ENCODE data around the gene BOD1L1.
"Not testable (repeated sequence)": the region's sequence is repeated elsewhere in the genome, so short reads cannot be mapped to it uniquely, and the experiment has no call there.

BOD1L1 gene

GRCh38 chr4:13618212-13618806, 9.2 kb downstream of the BOD1L1 start:
- no peak for DNase-seq

DNA sequence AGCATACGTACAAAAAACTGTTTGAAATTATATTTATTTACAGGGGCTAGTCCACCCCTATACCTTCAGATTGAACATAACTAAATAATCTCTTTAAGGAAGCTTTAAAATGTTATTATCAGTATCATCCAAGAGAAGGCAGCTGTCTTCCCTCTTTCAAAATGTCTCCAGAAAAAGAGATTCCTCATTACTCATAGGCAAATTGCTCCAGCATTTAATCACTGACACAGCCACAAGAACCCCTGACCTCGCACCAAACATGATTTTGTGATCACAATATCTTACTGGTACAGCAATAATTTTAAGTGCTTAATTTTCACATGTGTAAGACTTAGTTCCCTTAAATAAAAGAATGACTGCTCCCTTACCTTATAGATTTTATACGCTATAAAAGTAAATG, 9.7 kb downstream of the BOD1L1 start:
- DNase-seq: no peak

DNA sequence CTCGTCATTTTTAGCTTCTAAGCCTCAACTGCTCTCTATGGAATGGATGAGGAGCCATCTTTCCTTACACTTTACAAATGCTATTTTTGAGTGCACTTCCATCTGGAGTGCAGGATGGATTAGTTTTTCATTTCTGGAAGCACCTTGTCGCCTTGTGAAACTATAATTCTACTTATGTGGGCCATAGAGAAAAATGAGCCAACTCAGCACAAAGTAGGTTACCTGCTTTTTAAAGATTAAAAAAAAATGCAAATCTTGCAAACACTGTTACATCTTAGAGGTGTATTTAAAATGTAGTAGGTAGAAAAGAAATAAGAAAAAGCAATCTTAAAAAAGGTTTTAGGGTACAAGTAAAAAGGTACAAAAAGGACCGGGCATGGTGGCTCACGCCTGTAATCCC, 10.9 kb downstream of the BOD1L1 start:
- no peak for DNase-seq

- no peak for DNase-seq
Measured at GRCh38 chr4:13615161-13615560, 12.4 kb downstream of the BOD1L1 start.

GRCh38 chr4:13612569-13612968, 15.0 kb downstream of the BOD1L1 start:
- DNase-seq: no peak

GRCh38 chr4:13611283-13611842, 16.2 kb downstream of the BOD1L1 start:
- DNase-seq: no peak

GRCh38 chr4:13605330-13605729, 22.2 kb downstream of the BOD1L1 start:
- DNase-seq: no peak

DNA sequence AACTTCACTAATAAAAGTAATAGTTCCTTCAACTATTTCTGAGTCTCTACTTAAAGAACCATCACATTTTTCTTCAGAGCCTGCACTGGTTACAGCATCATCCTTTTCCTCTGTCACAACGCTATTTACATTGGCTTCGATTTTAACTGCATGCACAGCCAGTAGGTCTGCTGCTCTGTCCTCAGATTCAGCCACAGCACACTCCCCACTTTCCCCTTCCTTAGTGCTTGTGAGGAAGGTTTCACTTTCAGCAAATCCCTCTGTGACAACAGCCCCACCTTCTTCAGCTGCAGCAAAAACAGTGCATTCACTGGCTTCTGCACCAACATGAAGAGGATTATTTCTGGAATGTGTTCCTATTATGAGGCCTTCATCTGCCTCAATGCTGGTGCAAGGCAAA, 25.7 kb downstream of the BOD1L1 start:
- DNase-seq: no peak

DNA sequence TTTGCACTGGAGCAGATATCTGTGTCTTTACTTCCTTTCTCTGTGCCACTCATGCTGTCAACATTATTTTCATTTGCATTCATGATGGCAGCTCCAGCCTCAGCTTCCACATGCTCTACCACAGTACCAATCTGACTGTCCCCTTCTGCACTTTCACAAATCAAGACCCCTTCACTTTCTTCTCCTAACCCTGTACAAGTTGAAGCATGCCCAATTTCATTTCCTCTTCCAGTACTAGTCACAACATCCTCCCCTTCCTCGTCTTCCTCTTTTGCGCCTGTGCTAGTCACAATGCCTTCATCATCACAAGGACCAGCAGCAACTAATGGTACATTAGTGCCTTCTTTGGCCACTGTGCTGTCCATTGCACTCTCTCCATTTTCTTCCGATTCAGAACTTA, 26.5 kb downstream of the BOD1L1 start:
- no peak for DNase-seq

DNA sequence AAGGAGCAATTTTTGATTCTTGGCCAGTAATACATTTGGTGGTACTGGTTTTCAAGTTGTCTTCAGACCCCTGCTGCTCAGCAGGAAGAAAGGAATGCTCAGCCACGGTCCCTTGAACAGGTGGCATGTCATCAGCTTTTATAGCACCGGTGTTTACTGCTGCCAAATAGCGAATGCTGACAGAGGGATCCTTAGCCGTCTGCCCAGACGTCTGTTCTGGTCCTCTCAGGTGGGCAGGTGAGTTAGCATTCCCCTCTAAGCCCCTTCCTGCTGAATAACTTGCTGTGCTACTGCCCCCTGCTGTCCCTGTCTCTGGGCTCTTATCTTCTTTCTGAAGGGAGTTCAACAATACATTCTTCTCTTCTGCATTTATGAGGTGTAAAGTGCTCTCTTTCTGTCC, 28.4 kb downstream of the BOD1L1 start:
- no peak for DNase-seq

GRCh38 chr4:13597604-13598003, 29.9 kb downstream of the BOD1L1 start:
- no peak for DNase-seq

DNA sequence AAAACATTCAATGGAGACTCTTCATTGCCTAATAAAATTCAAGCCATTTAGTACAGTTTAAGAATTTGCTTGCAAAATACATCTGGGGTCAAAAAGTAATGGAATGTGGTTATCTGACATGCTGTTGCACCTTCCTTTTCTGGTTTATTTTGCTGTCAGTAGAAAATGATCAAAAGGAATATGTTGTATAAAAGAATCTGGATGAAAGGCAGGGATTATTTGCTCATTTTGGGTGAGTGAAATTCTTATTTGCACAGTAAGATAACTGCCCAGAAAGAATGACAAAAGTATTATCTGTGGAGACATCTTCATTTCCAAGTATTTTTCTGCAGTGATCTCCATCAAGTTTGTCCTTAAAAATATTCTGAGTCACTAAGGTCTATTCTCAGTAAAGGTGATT, 30.4 kb downstream of the BOD1L1 start:
- no peak for DNase-seq

DNA sequence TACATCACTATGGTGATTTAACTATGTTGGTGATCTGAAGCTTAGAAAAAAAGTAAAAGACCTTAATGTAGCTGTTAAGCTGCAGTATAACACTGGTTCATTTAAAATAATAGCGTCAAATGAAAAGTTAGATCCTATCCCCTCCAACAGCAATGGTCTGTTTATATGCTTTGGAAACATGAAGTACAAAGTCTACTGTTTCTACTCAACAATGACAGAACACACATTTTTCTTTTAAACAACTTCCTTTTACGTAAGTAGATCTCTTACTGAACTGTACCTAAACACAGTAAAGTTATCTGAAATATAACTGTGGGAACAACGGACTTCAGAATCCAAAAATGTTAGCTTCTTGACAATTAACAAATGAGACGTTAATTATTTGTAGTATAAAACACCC, 35.3 kb downstream of the BOD1L1 start:
- DNase-seq: no peak

- DNase-seq: no peak
Measured at GRCh38 chr4:13590766-13591165, 36.8 kb downstream of the BOD1L1 start.

- DNase-seq: no peak
Measured at GRCh38 chr4:13588954-13589353, 38.6 kb downstream of the BOD1L1 start.

GRCh38 chr4:13584481-13584880, 43.0 kb downstream of the BOD1L1 start:
- DNase-seq: no peak

DNA sequence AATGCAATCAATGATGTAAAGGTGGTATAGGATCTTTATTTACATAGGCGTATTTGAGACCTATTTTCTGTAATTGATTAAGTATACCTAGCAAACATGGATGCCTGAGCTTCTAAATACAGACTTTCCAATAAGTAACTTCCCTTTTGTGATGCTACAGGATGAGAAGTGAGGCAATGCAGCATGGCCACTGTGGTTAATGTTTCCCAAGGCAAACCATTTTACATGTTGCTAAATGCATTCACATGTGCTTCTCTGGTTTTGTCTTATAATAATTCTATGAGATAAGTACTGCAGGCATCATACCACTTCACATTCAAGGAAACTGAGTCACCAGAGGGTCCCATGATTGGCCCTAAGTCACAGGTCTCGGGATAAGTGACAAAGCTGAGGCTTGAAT, 47.5 kb downstream of the BOD1L1 start:
- DNase-seq: no peak

- no peak for DNase-seq
Measured at GRCh38 chr4:13577660-13578059, 49.9 kb downstream of the BOD1L1 start.

- no peak for DNase-seq
Measured at GRCh38 chr4:13570916-13571315, 56.6 kb downstream of the BOD1L1 start.

DNA sequence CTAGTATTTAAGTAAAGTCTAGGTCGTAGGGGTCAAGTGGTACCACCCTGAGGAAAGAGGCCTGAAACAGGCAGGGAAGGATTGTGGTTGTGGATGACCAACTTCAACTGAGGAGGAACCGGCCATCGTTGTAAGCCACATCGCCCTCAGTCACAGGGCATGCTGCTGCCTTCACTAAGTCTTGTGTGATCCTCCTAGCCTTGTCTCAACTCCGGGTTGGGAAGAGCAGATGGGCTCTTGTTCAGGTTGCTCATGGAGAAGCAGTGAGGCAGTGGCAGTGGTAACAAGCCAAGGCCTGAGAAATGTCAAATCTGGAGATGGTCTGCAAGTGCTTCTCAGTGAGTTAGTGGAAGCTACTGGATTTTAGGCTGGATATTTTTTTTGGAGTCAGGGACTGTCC, 60.4 kb downstream of the BOD1L1 start:
- no peak for DNase-seq

DNA sequence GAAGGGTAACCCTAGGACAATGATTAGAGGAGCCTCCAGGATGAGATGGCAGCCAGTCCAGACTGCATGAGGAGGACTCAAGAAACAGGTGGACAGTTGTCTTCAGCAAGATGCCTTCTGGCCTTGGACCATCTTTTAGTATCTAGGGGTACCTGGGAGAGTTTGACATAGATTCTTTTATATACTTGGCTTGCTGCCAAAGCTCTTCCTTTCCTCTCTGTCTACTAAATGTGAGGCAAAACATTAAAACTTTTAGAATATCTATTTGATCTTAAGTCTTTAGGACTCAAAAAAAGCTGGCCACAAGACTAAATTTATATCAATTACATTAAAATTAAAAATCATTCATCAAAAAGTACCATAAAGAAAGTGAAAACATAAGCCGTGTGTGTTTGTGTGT, 64.6 kb downstream of the BOD1L1 start:
- no peak for DNase-seq

- no peak for DNase-seq
Measured at GRCh38 chr4:13561673-13562072, 65.9 kb downstream of the BOD1L1 start.

DNA sequence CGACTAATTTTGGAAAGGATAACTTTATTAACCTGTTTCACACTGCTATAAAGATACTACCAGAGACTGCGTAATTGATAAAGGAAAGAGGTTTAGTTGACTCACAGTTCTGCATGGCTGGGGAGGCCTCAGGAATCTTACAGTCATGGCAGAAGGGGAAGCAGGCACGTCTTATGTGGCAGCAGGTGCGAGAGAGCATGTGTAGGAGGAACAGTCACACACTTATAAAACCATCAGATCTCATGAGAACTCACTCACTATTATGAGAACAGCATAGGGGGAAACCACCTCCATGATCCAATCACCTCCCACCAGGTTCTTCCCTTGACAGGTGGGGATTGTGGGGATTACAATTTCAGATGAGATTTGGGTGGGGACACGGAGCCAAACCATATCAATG, 67.4 kb downstream of the BOD1L1 start:
- not testable (repeated sequence) for DNase-seq

GRCh38 chr4:13559413-13559812, 68.1 kb downstream of the BOD1L1 start:
- DNase-seq: no peak

DNA sequence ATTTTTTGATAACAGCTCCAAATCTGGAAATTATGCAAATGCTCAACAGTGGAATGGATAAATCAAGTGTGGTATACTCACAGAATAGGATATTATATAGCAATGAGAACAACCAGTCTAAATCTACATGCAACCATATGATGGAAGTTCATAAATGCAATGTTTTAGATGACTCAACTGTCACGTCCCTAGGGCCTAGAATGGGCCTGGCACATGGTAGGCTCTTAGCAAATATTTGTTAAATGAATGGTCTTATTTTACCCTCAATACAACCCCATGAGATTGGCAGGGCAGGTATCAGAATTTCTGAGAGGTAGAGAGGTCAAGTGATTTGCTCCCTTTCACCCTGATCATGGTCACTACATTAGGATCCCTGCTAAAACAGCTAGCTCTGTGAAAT, 68.6 kb downstream of the BOD1L1 start:
- DNase-seq: no peak

DNA sequence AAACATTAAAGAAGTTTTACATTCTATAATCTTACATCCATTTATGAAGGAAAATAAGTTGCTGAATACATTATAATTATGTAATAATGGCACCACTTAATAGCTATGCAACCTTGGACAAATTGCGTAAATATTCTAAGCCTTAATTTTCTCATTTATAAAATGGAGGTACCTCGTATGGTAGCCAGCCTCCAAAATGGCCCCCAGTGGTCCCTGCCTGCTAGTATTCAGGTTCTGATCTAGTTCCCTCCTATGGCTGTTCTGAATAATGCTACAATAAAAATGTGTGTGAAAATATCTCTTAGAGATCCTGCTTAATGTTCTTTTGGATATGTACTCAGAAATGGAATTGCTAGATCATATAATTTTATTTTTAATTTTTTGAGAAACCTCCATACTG, 72.2 kb downstream of the BOD1L1 start:
- DNase-seq: no peak
